ENCODE data around the gene RNU6-1.

- TF ChIP-seq CTCF (conservative IDR thresholded peaks at IDR 0.05; ENCODE audit: low read depth in 2 of 2) (no peak), POLR2AphosphoS5 (IDR thresholded peaks at IDR 0.05; ENCODE audit: low read depth) (no peak), EZH2 (IDR thresholded peaks at IDR 0.05; ENCODE audit: low read depth, unreplicated experiment) (no peak), REST (IDR thresholded peaks at IDR 0.05; ENCODE audit: unreplicated experiment) (no peak), NANOG (IDR thresholded peaks at IDR 0.05; ENCODE audit: borderline replicate concordance) (no peak), EZH2phosphoT487 (IDR thresholded peaks at IDR 0.05; ENCODE audit: unreplicated experiment) (no peak), CREB1 (CRISPR knock-in tag; IDR thresholded peaks at IDR 0.05; ENCODE audit: low read depth) (no peak), ETS1 (IDR thresholded peaks at IDR 0.05) (no peak), ZNF462 (CRISPR knock-in tag; IDR thresholded peaks at IDR 0.05) (no peak)
These were observed 3.3 kb upstream of the RNU6-1 start for GRCh38 chr15:67843092-67843501.

Measured in GM23338 (cell line).